Upper lobe of left lung (tissue), 6 donors: Measurements from ENCODE around the gene TARS3. TPM values are rescaled to one million over a fixed set of nuclear protein-coding genes. Genes with fewer than 3 reads are reported as not detected.

Experiments used
- ATAC-seq, 2 donors: fragments of 200-7000 bp; cut with Tn5 transposase; one replicate each; pipeline ENCODE4 v1.9.1; 2022; ENCODE audit warnings: mild to moderate bottlenecking in 2 of 2, moderate library complexity in 2 of 2; ENCODE audit not compliant: low FRiP score in 2 of 2
- DNase-seq, 2 donors: peaks; one replicate each; pipeline ENCODE4 v3.0.0-alpha.2; 2019 to 2020
- H3K27ac ChIP-seq, 4 donors: fragments of 200-600 bp; sonication (generic); one replicate each; pipeline ENCODE4 v1.5.1; 2016 to 2019
- H3K27me3 ChIP-seq, 4 donors: fragments of 200-600 bp; sonication (generic); one replicate each; pipeline ENCODE4 v1.5.1; 2017 to 2019
- H3K36me3 ChIP-seq, 4 donors: fragments of 200-600 bp; sonication (generic); one replicate each; pipeline ENCODE4 v1.5.1; 2016 to 2019
- H3K4me1 ChIP-seq, 4 donors: fragments of 200-600 bp; sonication (generic); one replicate each; pipeline ENCODE4 v1.5.1; 2018 to 2019
- H3K4me3 ChIP-seq, 4 donors: fragments of 200-600 bp; sonication (generic); one replicate each; pipeline ENCODE4 v1.5.1; 2017 to 2019; ENCODE audit warnings: mild to moderate bottlenecking in 2 of 4, moderate library complexity in 1 of 4
- H3K9me3 ChIP-seq, 4 donors: fragments of 200-600 bp; sonication (generic); one replicate each; pipeline ENCODE4 v1.5.1; 2018 to 2019
- CTCF ChIP-seq, 6 experiments: fragments of 450-650 bp in 4 of 6; fragments of 200-600 bp in 2 of 6; sonication (generic) in 2 of 6; IDR thresholded peaks; one replicate each; pipeline ENCODE4 v1.5.1; 2016 to 2019; ENCODE audit warnings: antibody characterized with exemption in 6 of 6
- EP300 ChIP-seq, 4 donors: sonication (generic); formaldehyde crosslinking; IDR thresholded peaks; one replicate each; pipeline ENCODE4 v1.5.1; 2017; ENCODE audit warnings: antibody characterized with exemption in 4 of 4, control low read depth in 2 of 4
- POLR2A ChIP-seq, 4 donors: fragments of 450-650 bp; IDR thresholded peaks; one replicate each; pipeline ENCODE4 v1.5.1; 2016 to 2017; ENCODE audit warnings: antibody characterized with exemption in 4 of 4, mild to moderate bottlenecking in 2 of 4
- POLR2AphosphoS5 ChIP-seq, 2 donors: sonication (generic); formaldehyde crosslinking; IDR thresholded peaks; one replicate each; pipeline ENCODE4 v1.5.1; 2017; ENCODE audit warnings: antibody characterized with exemption in 2 of 2
- WGBS, 2 donors: methylation state at CpG; one replicate each; pipeline ENCODE4 v1.1.5; 2017 to 2018; 5-methylcytosine and 5-hydroxymethylcytosine counted together
- total RNA-seq, 6 donors: library from RNA; depleted of rRNA in 4 of 6; stranded (reverse); fragments of >200 nt in 4 of 6; gene quantifications; one replicate each; pipeline versions ENCODE4 v1.1.0 to v1.2.1, GENCODE V29; 2016 to 2021
- donor health status: DM: no; HTN: no; CAD: no; lungs with moderate emphysema.
- donor health status: DM: no; HTN: yes; CAD: no; lungs with severe emphysema.

TARS3 gene
- total RNA-seq, 6 donors from 2014 or later: 8.7 to 45.1 (median 13.9) TPM

- DNase-seq: no peak
- H3K4me3 ChIP-seq: no peak overlapping the region
Measured at GRCh38 chr15:101618076-101618475, 106.2 kb downstream of the TARS3 start.

GRCh38 chr15:101617390-101617965, 106.8 kb downstream of the TARS3 start:
- TF ChIP-seq CTCF (IDR thresholded peaks at IDR 0.05) (no peak), EP300 (IDR thresholded peaks at IDR 0.05) (no peak)
- WGBS, 2 donors: 88 to 93% methylated on average over 12 to 17 of the region's 17 CpGs
- ATAC-seq (no peak), DNase-seq (peak in 1 of 2 donors; percentile 37)
- Histone ChIP-seq H3K36me3 (peaks cover 0 to 4% (median 0%) of the 10 kb centered on the region in 4 donors), H3K27me3 (no peaks in the 10 kb centered on the region), H3K4me1 (peaks cover 4 to 12% (median 6%) of the 10 kb centered on the region in 4 donors), H3K27ac (no peak overlapping the region), H3K4me3 (no peak overlapping the region), H3K9me3 (no peaks in the 10 kb centered on the region)

More at GRCh38 chr15:101618076-101618475, 106.2 kb downstream of the TARS3 start:
- 93 to 95% methylated on average over 10 of the region's 10 CpGs for WGBS, 2 donors
- H3K36me3 ChIP-seq: peaks cover 0 to 4% (median 0%) of the 10 kb centered on the region in 4 donors
- ATAC-seq: no peak
- H3K27ac ChIP-seq: no peak overlapping the region
- TF ChIP-seq POLR2AphosphoS5 (IDR thresholded peaks at IDR 0.05) (no peak), CTCF (IDR thresholded peaks at IDR 0.05) (no peak), POLR2A (IDR thresholded peaks at IDR 0.05) (no peak), EP300 (IDR thresholded peaks at IDR 0.05) (no peak)
- H3K4me1 ChIP-seq: peaks cover 4 to 12% (median 6%) of the 10 kb centered on the region in 4 donors
- no peaks in the 10 kb centered on the region for H3K9me3 ChIP-seq
- H3K27me3 ChIP-seq: no peaks in the 10 kb centered on the region

GRCh38 chr15:101615986-101616848, 108.1 kb downstream of the TARS3 start:
- H3K4me3 ChIP-seq: peak overlapping the region in 2 of 4 donors; percentile 17 to 29
- ATAC-seq: peak; percentile 44 to 77

GRCh38 chr15:101615414-101615985, 108.8 kb downstream of the TARS3 start:
- H3K4me1 ChIP-seq: peaks cover 4 to 12% (median 6%) of the 10 kb centered on the region in 4 donors
- H3K36me3 ChIP-seq: no peaks in the 10 kb centered on the region
- H3K27me3 ChIP-seq: no peaks in the 10 kb centered on the region
- WGBS, 2 donors: 67 to 76% methylated on average over 9 to 15 of the region's 15 CpGs
- DNase-seq (no peak), ATAC-seq (peak in 1 of 2 donors; percentile 50)
- peak overlapping the region in 1 of 4 donors; percentile 29 for H3K4me3 ChIP-seq
- no peak for TF ChIP-seq POLR2A (IDR thresholded peaks at IDR 0.05)
- TF ChIP-seq CTCF (IDR thresholded peaks at IDR 0.05): no peak
- no peak for TF ChIP-seq POLR2AphosphoS5 (IDR thresholded peaks at IDR 0.05)
- no peak for TF ChIP-seq EP300 (IDR thresholded peaks at IDR 0.05)
- no peak overlapping the region for H3K27ac ChIP-seq
- no peaks in the 10 kb centered on the region for H3K9me3 ChIP-seq

More at GRCh38 chr15:101615986-101616848, 108.1 kb downstream of the TARS3 start:
- 39 to 43% methylated on average over 21 to 25 of the region's 25 CpGs for WGBS, 2 donors
- H3K27me3 ChIP-seq: no peaks in the 10 kb centered on the region
- H3K27ac ChIP-seq: no peak overlapping the region
- TF ChIP-seq EP300 (IDR thresholded peaks at IDR 0.05) (no peak), CTCF (IDR thresholded peaks at IDR 0.05) (no peak), POLR2AphosphoS5 (IDR thresholded peaks at IDR 0.05) (no peak), POLR2A (IDR thresholded peaks at IDR 0.05) (no peak)
- peaks cover 0 to 4% (median 0%) of the 10 kb centered on the region in 4 donors for H3K36me3 ChIP-seq
- H3K9me3 ChIP-seq: no peaks in the 10 kb centered on the region
- peak; percentile 41 to 88 for DNase-seq
- peaks cover 4 to 12% (median 6%) of the 10 kb centered on the region in 4 donors for H3K4me1 ChIP-seq
